ENCODE measurements around the gene WIZ. TPM values are rescaled to one million over a fixed set of nuclear protein-coding genes. Genes with fewer than 3 reads are reported as not detected.

The WIZ gene
- total and polyA plus RNA-seq, 9 of the 15 experiments (the other 6 are each of a cell fraction or from before 2014, with no cell fraction given) = 0.06 to 37.5 (median 4.8) TPM

DNA sequence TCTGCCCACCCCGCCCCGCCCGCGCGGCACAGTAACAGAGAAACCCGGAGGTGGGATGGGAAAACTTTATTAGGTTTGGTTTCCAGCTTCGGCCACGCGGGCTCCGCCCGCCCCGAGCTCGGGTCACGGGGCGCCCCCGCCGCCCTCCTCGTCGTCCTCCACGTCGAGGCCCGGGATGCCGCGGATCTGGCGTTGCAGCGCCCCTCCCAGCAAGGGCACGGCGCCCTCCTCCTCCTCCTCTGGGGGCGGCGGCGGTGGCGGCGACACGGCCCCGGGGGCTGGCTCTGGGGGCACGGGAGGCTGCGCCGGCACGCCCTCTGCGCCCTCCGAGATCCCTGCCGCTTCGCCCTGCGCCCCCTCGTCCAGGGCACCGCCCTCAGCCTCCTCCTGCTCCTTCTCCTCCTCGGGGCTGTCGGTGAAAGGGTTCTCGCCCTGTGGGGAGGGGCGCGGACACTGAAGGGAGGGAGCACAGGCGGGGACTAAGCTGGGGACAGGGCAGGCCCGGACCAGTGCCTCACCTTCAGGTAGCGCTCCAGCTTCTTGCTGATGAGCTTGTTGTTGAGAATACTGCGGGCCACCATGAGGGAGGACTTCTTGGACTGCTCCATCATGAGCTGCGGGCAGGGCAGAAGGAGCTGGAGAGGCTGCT, 69.6 kb downstream of the WIZ start (continued):
- TF ChIP-seq CREB3L1 (IDR thresholded peaks at IDR 0.05; ENCODE audit: borderline replicate concordance, low read depth) (peak; percentile 36; the same call in 1 of the 2 replicates), NONO (IDR thresholded peaks at IDR 0.05; ENCODE audit: low read depth in 2 of 2, low read length in 1 of 2) (peak in 1 of 2 experiments; percentile 56; a peak in 1 of 4 replicates), ZNF398 (CRISPR knock-in tag; IDR thresholded peaks at IDR 0.05) (no peak), PTTG1 (tag; IDR thresholded peaks at IDR 0.05; ENCODE audit: low read depth) (no peak), ZBTB7A (IDR thresholded peaks at IDR 0.05; ENCODE audit: borderline replicate concordance, control insufficient read depth, low read depth, low read length) (peak; percentile 56), KDM2B (CRISPR knock-in tag; IDR thresholded peaks at IDR 0.05) (peak; percentile 70; the same call in 1 of the 2 replicates), ZNF780A (CRISPR knock-in tag; IDR thresholded peaks at IDR 0.05) (no peak), BHLHE40 (IDR thresholded peaks at IDR 0.05; ENCODE audit: low read length) (no peak), ZNF263 (CRISPR knock-in tag; IDR thresholded peaks at IDR 0.05; ENCODE audit: borderline replicate concordance) (peak; percentile 88), YBX1 (IDR thresholded peaks at IDR 0.05) (no peak), ATF3 (IDR thresholded peaks at IDR 0.05) (no peak), ATF3 (CRISPR knock-in tag; conservative IDR thresholded peaks at IDR 0.05) (no peak), ZNF121 (CRISPR knock-in tag; conservative IDR thresholded peaks at IDR 0.05) (no peak), CTBP1 (IDR thresholded peaks at IDR 0.05; ENCODE audit: borderline replicate concordance) (peak; percentile 78), BRF2 (IDR thresholded peaks at IDR 0.05; ENCODE audit: borderline replicate concordance, insufficient read depth, insufficient read length) (no peak)
- TF ChIP-seq, protein P1, sequence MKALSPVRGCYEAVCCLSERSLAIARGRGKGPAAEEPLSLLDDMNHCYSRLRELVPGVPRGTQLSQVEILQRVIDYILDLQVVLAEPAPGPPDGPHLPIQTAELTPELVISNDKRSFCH (CRISPR knock-in tag; IDR thresholded peaks at IDR 0.05) = no peak
- TF ChIP-seq, protein P1 (tag; IDR thresholded peaks at IDR 0.05) = peak; percentile 62
- TF ChIP-seq, protein P2, sequence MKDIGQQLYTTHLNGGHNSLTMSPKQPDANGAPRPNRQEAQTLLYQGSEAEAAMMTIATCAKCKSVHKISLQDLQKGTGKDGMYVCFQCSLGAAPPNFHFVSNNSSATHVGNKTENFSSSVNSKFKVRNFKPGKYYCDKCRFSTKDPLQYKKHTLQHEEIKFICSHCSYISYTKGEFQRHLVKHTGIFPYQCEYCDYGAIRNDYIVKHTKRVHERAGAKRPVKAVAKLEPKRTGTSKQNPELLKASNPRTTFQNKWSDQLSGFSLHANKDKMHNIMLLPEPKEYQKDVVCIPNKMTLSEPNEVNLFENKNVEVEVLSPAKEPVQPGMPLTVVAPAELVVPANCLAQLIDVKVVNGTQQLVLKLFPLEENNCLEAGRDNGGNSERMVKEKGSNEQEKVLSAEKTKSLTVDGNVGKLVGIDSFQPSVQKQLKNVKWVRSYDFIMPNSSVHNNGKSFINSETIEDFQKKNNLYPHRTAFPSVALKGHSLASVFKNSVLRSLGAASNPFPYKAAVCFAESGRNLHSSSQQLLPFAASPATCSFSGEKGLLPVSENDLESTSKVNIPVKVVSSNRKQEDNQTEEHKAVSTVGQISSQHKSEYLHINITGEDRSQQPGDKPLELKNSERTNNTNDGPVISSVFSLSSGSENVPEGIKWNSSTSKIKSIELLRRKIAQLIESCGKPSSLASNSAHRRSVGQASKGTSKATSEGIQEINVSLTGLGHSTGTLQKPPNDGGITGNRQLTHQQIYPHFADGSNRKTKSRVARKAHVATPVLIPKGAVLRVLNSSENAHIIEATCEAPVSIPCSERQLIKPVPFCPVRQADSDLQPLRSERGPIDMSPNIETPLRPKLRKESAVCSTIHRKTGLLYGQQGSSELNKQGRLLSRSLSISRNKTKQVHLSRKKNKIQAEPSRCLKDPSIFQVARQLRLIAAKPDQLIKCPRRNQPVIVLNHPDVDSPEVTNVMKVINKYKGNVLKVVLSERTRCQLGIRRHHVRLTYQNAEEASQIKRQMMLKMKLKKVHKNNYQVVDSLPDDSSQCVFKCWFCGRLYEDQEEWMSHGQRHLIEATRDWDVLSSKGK (CRISPR knock-in tag; IDR thresholded peaks at IDR 0.05) = no peak

All from K562 (cell line).